WTC11 (cell line): Measurements from ENCODE around the gene RPL37.

Source experiments
- TEAD1 ChIP-seq: sonication (generic); formaldehyde crosslinking; IDR thresholded peaks from 2 replicates; pipeline ENCODE4 v1.8.0; 2022; ENCODE audit warnings: mild to moderate bottlenecking, missing genetic modification reagents
- TF ChIP-seq, protein P1 (sequence below): fragments of 200-600 bp; IDR thresholded peaks from 2 replicates; pipeline ENCODE4 v1.8.0; 2022; ENCODE audit warnings: antibody characterized with exemption

GRCh38 chr5:40833712-40834229, 1.3 kb downstream of the RPL37 start:
- TF ChIP-seq, protein P1, sequence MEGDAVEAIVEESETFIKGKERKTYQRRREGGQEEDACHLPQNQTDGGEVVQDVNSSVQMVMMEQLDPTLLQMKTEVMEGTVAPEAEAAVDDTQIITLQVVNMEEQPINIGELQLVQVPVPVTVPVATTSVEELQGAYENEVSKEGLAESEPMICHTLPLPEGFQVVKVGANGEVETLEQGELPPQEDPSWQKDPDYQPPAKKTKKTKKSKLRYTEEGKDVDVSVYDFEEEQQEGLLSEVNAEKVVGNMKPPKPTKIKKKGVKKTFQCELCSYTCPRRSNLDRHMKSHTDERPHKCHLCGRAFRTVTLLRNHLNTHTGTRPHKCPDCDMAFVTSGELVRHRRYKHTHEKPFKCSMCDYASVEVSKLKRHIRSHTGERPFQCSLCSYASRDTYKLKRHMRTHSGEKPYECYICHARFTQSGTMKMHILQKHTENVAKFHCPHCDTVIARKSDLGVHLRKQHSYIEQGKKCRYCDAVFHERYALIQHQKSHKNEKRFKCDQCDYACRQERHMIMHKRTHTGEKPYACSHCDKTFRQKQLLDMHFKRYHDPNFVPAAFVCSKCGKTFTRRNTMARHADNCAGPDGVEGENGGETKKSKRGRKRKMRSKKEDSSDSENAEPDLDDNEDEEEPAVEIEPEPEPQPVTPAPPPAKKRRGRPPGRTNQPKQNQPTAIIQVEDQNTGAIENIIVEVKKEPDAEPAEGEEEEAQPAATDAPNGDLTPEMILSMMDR = no peak
- TF ChIP-seq TEAD1 (CRISPR knock-in tag) = no peak
